ENCODE measurements around the gene FKBP14.
"Not testable (repeated sequence)": the region's sequence is repeated elsewhere in the genome, so short reads cannot be mapped to it uniquely, and the experiment has no call there.

Gene FKBP14

DNA sequence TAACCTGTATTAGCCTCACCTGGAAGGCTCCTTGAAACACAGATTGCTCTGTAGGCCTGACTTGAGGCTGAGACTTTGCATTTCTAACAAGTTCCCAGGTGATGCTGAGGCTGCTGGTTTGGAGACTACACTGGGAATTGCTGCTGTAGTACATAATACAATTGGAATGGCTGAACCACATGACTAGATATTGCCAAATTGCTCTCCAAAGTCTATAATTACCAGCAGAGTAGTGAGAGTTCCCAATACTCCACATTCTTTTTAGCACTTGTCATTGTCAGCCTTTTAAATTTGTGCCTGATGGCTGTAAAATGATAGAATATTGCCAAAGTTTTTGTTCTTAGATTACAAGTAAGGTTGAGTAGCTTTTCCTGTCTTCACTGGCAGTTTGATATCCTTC is 41.6 kb upstream of the FKBP14 start:
- TF ChIP-seq, protein P1, sequence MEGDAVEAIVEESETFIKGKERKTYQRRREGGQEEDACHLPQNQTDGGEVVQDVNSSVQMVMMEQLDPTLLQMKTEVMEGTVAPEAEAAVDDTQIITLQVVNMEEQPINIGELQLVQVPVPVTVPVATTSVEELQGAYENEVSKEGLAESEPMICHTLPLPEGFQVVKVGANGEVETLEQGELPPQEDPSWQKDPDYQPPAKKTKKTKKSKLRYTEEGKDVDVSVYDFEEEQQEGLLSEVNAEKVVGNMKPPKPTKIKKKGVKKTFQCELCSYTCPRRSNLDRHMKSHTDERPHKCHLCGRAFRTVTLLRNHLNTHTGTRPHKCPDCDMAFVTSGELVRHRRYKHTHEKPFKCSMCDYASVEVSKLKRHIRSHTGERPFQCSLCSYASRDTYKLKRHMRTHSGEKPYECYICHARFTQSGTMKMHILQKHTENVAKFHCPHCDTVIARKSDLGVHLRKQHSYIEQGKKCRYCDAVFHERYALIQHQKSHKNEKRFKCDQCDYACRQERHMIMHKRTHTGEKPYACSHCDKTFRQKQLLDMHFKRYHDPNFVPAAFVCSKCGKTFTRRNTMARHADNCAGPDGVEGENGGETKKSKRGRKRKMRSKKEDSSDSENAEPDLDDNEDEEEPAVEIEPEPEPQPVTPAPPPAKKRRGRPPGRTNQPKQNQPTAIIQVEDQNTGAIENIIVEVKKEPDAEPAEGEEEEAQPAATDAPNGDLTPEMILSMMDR (IDR thresholded peaks at IDR 0.05; ENCODE audit: low read depth, low read length, missing control alignments) = no peak
- no peak overlapping the region for H3K27ac ChIP-seq
- peaks cover 2% of the 10 kb centered on the region for H3K36me3 ChIP-seq (replicated peaks)
- no peak overlapping the region for H3K4me3 ChIP-seq (ENCODE audit: low read depth, low read length)
- in situ Hi-C loops (cut with HindIII; ENCODE audit: low pct_ligation_motif_present, low sequenced_read_pairs) = no loop called here
- peak; percentile 68 for DNase-seq
- no peaks in the 10 kb centered on the region for H3K27me3 ChIP-seq (replicated peaks)

GRCh38 chr7:30066687-30067086 is 40.2 kb upstream of the FKBP14 start:
- Histone ChIP-seq H3K4me3 (ENCODE audit: low read depth, low read length) (no peak overlapping the region), H3K27ac (no peak overlapping the region), H3K36me3 (replicated peaks) (peaks cover 6% of the 10 kb centered on the region), H3K27me3 (replicated peaks) (no peaks in the 10 kb centered on the region)
- DNase-seq = no peak
- TF ChIP-seq, protein P1 (IDR thresholded peaks at IDR 0.05; ENCODE audit: low read depth, low read length, missing control alignments) = no peak
- in situ Hi-C loops (cut with HindIII; ENCODE audit: low pct_ligation_motif_present, low sequenced_read_pairs) = no loop called here

DNA sequence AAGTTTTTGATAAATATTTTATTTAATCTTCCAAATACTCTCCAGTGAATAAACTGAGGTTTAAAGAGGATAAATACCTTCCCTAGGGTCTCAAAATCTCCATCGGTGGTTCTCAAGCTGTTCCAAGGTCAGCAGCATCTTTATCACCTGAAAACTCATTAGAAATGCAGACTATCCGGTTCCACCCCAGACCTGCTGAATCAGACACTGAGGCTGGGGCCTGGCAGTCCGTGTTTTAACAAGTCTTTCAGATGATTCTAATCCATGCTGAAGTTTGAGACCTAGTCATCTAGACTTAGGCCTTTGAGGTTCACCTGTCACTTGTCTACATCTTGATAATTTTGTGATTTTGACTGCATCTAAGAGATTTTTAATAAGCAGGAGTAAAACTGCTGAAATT is 39.2 kb upstream of the FKBP14 start:
- no peak overlapping the region for H3K4me3 ChIP-seq (ENCODE audit: low read depth, low read length)
- peaks cover 6% of the 10 kb centered on the region for H3K36me3 ChIP-seq (replicated peaks)
- TF ChIP-seq, protein P1 (IDR thresholded peaks at IDR 0.05; ENCODE audit: low read depth, low read length, missing control alignments) = no peak
- in situ Hi-C loops (cut with HindIII; ENCODE audit: low pct_ligation_motif_present, low sequenced_read_pairs) = no loop called here
- H3K27ac ChIP-seq = no peak overlapping the region
- DNase-seq = no peak
- no peaks in the 10 kb centered on the region for H3K27me3 ChIP-seq (replicated peaks)

GRCh38 chr7:30062587-30062986 is 36.1 kb upstream of the FKBP14 start:
- H3K4me3 ChIP-seq (ENCODE audit: low read depth, low read length) = no peak overlapping the region
- DNase-seq = no peak
- in situ Hi-C loops (cut with HindIII; ENCODE audit: low pct_ligation_motif_present, low sequenced_read_pairs) = no loop called here

DNA sequence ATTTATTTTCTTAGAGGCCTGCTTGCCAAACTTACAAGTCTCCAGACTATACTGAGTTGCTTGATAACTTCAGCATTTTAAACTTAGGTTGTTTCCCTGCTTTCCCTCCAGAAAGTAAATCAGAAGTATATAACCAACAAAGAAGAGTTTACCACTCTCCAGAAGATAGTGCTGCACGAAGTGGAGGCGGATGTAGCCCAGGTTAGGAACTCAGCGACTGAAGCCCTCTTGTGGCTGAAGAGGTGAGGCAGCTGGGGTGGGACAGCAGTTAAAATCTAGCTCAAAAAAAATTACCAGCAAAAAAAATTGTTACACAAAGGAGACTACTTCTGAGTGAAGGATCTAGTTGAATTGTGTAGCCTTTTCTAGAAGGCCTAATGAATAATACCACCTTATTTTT is 35.3 kb upstream of the FKBP14 start:
- H3K27me3 ChIP-seq (replicated peaks); DNase-seq; H3K27ac ChIP-seq; H3K36me3 ChIP-seq (replicated peaks); in situ Hi-C loops (cut with HindIII; ENCODE audit: low pct_ligation_motif_present, low sequenced_read_pairs); H3K4me3 ChIP-seq (ENCODE audit: low read depth, low read length): not testable (repeated sequence)
- TF ChIP-seq, protein P1 (IDR thresholded peaks at IDR 0.05; ENCODE audit: low read depth, low read length, missing control alignments) = peak; percentile 74

More at GRCh38 chr7:30062587-30062986, 36.1 kb upstream of the FKBP14 start:
- Histone ChIP-seq H3K36me3 (replicated peaks) (peaks cover 6% of the 10 kb centered on the region), H3K27ac (no peak overlapping the region), H3K27me3 (replicated peaks) (no peaks in the 10 kb centered on the region)
- TF ChIP-seq, protein P1 (IDR thresholded peaks at IDR 0.05; ENCODE audit: low read depth, low read length, missing control alignments) = peak; percentile 53

- Histone ChIP-seq H3K4me3 (ENCODE audit: low read depth, low read length) (no peak overlapping the region), H3K27ac (no peak overlapping the region), H3K27me3 (replicated peaks) (no peaks in the 10 kb centered on the region), H3K36me3 (replicated peaks) (peaks cover 10% of the 10 kb centered on the region)
- TF ChIP-seq, protein P1 (IDR thresholded peaks at IDR 0.05; ENCODE audit: low read depth, low read length, missing control alignments) = no peak
- in situ Hi-C loops (cut with HindIII; ENCODE audit: low pct_ligation_motif_present, low sequenced_read_pairs) = no loop called here
- DNase-seq = no peak
Measured at GRCh38 chr7:30057741-30058140, 31.2 kb upstream of the FKBP14 start.
